ENCODE results near the gene SHLD2. TPM values are rescaled to one million over a fixed set of nuclear protein-coding genes. Genes with fewer than 3 reads are reported as not detected.
A peak's percentile ranks its signal among the peaks of the same experiment; 100 is the strongest.

Gene SHLD2
- total and polyA plus RNA-seq, 2 of the 13 experiments (the other 11 are each of a cell fraction or from before 2014, with no cell fraction given), result 25.7 to 53.7 TPM

GRCh38 chr10:87094373-87095235, at the start of gene SHLD2, which contains the start of gene GLUD1 (continued):
- no peak for TF ChIP-seq ZNF136 (CRISPR knock-in tag; IDR thresholded peaks at IDR 0.05; ENCODE audit: low read depth)
- no peak for TF ChIP-seq KDM4B (CRISPR knock-in tag; IDR thresholded peaks at IDR 0.05)
- TF ChIP-seq ZNF589 (CRISPR knock-in tag; conservative IDR thresholded peaks at IDR 0.05), result 0 out of 2 replicates have a peak, but pooled peaks have one; percentile 26
- TF ChIP-seq ZNF761 (CRISPR knock-in tag; conservative IDR thresholded peaks at IDR 0.05), result no peak
- TF ChIP-seq ZNF605 (CRISPR knock-in tag; IDR thresholded peaks at IDR 0.05), result no peak
- no peak for TF ChIP-seq BCL3 (CRISPR knock-in tag; IDR thresholded peaks at IDR 0.05)
- no peak for TF ChIP-seq SCMH1 (CRISPR knock-in tag; IDR thresholded peaks at IDR 0.05; ENCODE audit: borderline replicate concordance)
- TF ChIP-seq ZNF569 (CRISPR knock-in tag; IDR thresholded peaks at IDR 0.05; ENCODE audit: borderline replicate concordance), result no peak
- peak; percentile 60; the same call in 1 of the 2 replicates for TF ChIP-seq ZNF317 (CRISPR knock-in tag; IDR thresholded peaks at IDR 0.05)
- TF ChIP-seq, protein P1, sequence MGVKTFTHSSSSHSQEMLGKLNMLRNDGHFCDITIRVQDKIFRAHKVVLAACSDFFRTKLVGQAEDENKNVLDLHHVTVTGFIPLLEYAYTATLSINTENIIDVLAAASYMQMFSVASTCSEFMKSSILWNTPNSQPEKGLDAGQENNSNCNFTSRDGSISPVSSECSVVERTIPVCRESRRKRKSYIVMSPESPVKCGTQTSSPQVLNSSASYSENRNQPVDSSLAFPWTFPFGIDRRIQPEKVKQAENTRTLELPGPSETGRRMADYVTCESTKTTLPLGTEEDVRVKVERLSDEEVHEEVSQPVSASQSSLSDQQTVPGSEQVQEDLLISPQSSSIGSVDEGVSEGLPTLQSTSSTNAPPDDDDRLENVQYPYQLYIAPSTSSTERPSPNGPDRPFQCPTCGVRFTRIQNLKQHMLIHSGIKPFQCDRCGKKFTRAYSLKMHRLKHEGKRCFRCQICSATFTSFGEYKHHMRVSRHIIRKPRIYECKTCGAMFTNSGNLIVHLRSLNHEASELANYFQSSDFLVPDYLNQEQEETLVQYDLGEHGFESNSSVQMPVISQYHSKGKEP (CRISPR knock-in tag; IDR thresholded peaks at IDR 0.05), result no peak
- no peak for TF ChIP-seq FIP1L1 (IDR thresholded peaks at IDR 0.05; ENCODE audit: borderline replicate concordance, insufficient read depth, low read depth, low read length)
- TF ChIP-seq ZNF362 (CRISPR knock-in tag; IDR thresholded peaks at IDR 0.05; ENCODE audit: borderline replicate concordance), result no peak
- no peak for TF ChIP-seq ZHX2 (IDR thresholded peaks at IDR 0.05; ENCODE audit: low read depth)
- no peak for TF ChIP-seq ZHX2 (CRISPR knock-in tag; IDR thresholded peaks at IDR 0.05; ENCODE audit: borderline replicate concordance)
- no peak for TF ChIP-seq SRSF4 (IDR thresholded peaks at IDR 0.05; ENCODE audit: low read depth, low read length, poor library complexity, severe bottlenecking)
- no peak for TF ChIP-seq BHLHE40 (IDR thresholded peaks at IDR 0.05; ENCODE audit: low read length)
